ENCODE measurements around the gene SMG7. TPM values are rescaled to one million over a fixed set of nuclear protein-coding genes. Genes with fewer than 3 reads are reported as not detected.

Gene SMG7
- total RNA-seq, 3 donors from 2014 or later (not counting 1 experiment from before 2014, with no cell fraction given), result 56.5 to 78.5 (median 75.6) TPM

GRCh38 chr1:183457449-183457848 lies 14.8 kb upstream of the SMG7 start:
- Histone ChIP-seq H3K36me3 (ENCODE audit: control insufficient read depth, insufficient read depth, low read length) (no peaks in the 10 kb centered on the region), H3K27me3 (ENCODE audit: control insufficient read depth, insufficient read depth, low read length) (peaks cover 7% of the 10 kb centered on the region), H3K4me1 (ENCODE audit: control insufficient read depth, insufficient read depth, low read length) (no peaks in the 10 kb centered on the region), H3K27ac (ENCODE audit: low read length) (no peak overlapping the region), H3K9me3 (ENCODE audit: control insufficient read depth, insufficient read depth, low read length) (no peaks in the 10 kb centered on the region), H3K4me3 (ENCODE audit: low read length) (no peak overlapping the region)
- DNase-seq, result no peak
- no peak for TF ChIP-seq CTCF (IDR thresholded peaks at IDR 0.05)
- H3K4me3 Mint-ChIP-seq, result no peak overlapping the region
- no peaks in the 10 kb centered on the region for H3K4me1 Mint-ChIP-seq
- WGBS (ENCODE audit: insufficient coverage), result 95% methylated on average over 3 of the region's 3 CpGs
- ATAC-seq, result no peak
- no peaks in the 10 kb centered on the region for H3K9me3 Mint-ChIP-seq
- no peaks in the 10 kb centered on the region for H3K36me3 Mint-ChIP-seq
- H3K27ac Mint-ChIP-seq, result no peak overlapping the region
- intact Hi-C loops (cut with micrococcal nuclease), result no loop called here
- peaks cover 28 to 72% of the 10 kb centered on the region in 2 donors for H3K27me3 Mint-ChIP-seq (ENCODE audit: low read depth in 2 of 2)

DNA sequence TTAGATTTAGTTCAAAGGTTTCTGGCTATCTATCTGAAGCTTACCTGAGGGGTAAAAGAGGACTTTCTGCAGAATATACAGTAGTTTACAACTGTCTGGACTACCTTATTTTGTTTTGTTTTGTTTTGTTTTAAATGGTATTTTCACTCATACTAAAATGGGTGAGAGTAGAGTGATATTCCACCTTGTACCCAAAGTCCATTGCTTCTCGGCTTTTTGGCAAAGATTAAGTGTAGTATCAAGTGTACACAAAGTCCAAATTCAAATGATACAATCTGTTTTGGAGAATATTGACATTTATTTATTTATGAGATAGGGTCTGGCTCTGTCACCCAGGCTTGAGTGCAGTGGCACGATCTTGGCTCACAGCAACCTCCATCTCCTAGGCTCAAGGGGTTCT lies 11.7 kb upstream of the SMG7 start:
- Histone ChIP-seq H3K36me3 (ENCODE audit: control insufficient read depth, insufficient read depth, low read length) (no peaks in the 10 kb centered on the region), H3K4me3 (ENCODE audit: low read length) (no peak overlapping the region), H3K27me3 (ENCODE audit: control insufficient read depth, insufficient read depth, low read length) (peaks cover 9% of the 10 kb centered on the region), H3K4me1 (ENCODE audit: control insufficient read depth, insufficient read depth, low read length) (no peaks in the 10 kb centered on the region), H3K27ac (ENCODE audit: low read length) (no peak overlapping the region), H3K9me3 (ENCODE audit: control insufficient read depth, insufficient read depth, low read length) (no peaks in the 10 kb centered on the region)
- WGBS (ENCODE audit: insufficient coverage), result 88% methylated on average over 1 of the region's 2 CpGs
- TF ChIP-seq CTCF (IDR thresholded peaks at IDR 0.05), result no peak
- Mint-ChIP-seq H3K4me3 (no peak overlapping the region), H3K27ac (no peak overlapping the region), H3K36me3 (no peaks in the 10 kb centered on the region), H3K4me1 (no peaks in the 10 kb centered on the region), H3K27me3 (ENCODE audit: low read depth in 2 of 2) (peaks cover 32 to 80% of the 10 kb centered on the region in 2 donors), H3K9me3 (no peaks in the 10 kb centered on the region)
- intact Hi-C loops (cut with micrococcal nuclease), result no loop called here
- DNase-seq (no peak), ATAC-seq (no peak)

DNA sequence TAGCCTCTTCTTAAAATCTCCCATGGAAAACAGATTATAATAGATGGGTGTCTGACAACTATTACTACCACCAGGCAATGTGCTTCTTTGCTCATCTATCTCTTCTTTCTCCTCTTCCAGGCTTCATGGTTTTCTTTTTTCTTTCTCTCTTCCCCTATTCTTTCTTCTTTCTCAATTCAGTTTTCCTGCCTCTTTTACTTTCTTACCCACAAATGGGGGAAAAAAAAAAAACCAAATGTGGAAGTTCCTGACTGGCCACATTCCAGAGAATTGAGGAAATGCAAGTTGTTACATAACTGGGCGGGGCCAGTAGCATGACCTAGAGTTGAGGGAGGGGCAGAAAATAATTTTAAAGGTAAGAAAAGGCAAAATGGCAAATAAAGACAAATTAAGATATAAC lies 10.9 kb upstream of the SMG7 start:
- Mint-ChIP-seq H3K36me3 (no peaks in the 10 kb centered on the region), H3K27me3 (ENCODE audit: low read depth in 2 of 2) (peaks cover 29 to 76% of the 10 kb centered on the region in 2 donors), H3K9me3 (no peaks in the 10 kb centered on the region), H3K4me1 (no peaks in the 10 kb centered on the region), H3K4me3 (no peak overlapping the region), H3K27ac (no peak overlapping the region)
- DNase-seq (no peak), ATAC-seq (no peak)
- Histone ChIP-seq H3K4me3 (ENCODE audit: low read length) (no peak overlapping the region), H3K4me1 (ENCODE audit: control insufficient read depth, insufficient read depth, low read length) (no peaks in the 10 kb centered on the region), H3K36me3 (ENCODE audit: control insufficient read depth, insufficient read depth, low read length) (no peaks in the 10 kb centered on the region), H3K27ac (ENCODE audit: low read length) (no peak overlapping the region), H3K27me3 (ENCODE audit: control insufficient read depth, insufficient read depth, low read length) (peaks cover 7% of the 10 kb centered on the region), H3K9me3 (ENCODE audit: control insufficient read depth, insufficient read depth, low read length) (no peaks in the 10 kb centered on the region)
- TF ChIP-seq CTCF (IDR thresholded peaks at IDR 0.05), result no peak
- intact Hi-C loops (cut with micrococcal nuclease), result no loop called here
- 40% methylated on average over 1 of the region's 1 CpG for WGBS (ENCODE audit: insufficient coverage)

- no peak for TF ChIP-seq CTCF (IDR thresholded peaks at IDR 0.05)
- DNase-seq (no peak), ATAC-seq (no peak)
- H3K27me3 Mint-ChIP-seq (ENCODE audit: low read depth in 2 of 2), result peaks cover 23 to 70% of the 10 kb centered on the region in 2 donors
- Histone ChIP-seq H3K27me3 (ENCODE audit: control insufficient read depth, insufficient read depth, low read length) (peaks cover 7% of the 10 kb centered on the region), H3K4me1 (ENCODE audit: control insufficient read depth, insufficient read depth, low read length) (no peaks in the 10 kb centered on the region), H3K4me3 (ENCODE audit: low read length) (no peak overlapping the region), H3K27ac (ENCODE audit: low read length) (no peak overlapping the region), H3K9me3 (ENCODE audit: control insufficient read depth, insufficient read depth, low read length) (no peaks in the 10 kb centered on the region), H3K36me3 (ENCODE audit: control insufficient read depth, insufficient read depth, low read length) (no peaks in the 10 kb centered on the region)
- no peaks in the 10 kb centered on the region for H3K9me3 Mint-ChIP-seq
- no peaks in the 10 kb centered on the region for H3K36me3 Mint-ChIP-seq
- no peak overlapping the region for H3K27ac Mint-ChIP-seq
- no peak overlapping the region for H3K4me3 Mint-ChIP-seq
- H3K4me1 Mint-ChIP-seq, result no peaks in the 10 kb centered on the region
- intact Hi-C loops (cut with micrococcal nuclease), result no loop called here
- WGBS (ENCODE audit: insufficient coverage), result 80% methylated on average over 2 of the region's 2 CpGs
These were observed 8.7 kb upstream of the SMG7 start for GRCh38 chr1:183463566-183463965.
